Measurements from ENCODE around the gene ERN1.

DNA sequence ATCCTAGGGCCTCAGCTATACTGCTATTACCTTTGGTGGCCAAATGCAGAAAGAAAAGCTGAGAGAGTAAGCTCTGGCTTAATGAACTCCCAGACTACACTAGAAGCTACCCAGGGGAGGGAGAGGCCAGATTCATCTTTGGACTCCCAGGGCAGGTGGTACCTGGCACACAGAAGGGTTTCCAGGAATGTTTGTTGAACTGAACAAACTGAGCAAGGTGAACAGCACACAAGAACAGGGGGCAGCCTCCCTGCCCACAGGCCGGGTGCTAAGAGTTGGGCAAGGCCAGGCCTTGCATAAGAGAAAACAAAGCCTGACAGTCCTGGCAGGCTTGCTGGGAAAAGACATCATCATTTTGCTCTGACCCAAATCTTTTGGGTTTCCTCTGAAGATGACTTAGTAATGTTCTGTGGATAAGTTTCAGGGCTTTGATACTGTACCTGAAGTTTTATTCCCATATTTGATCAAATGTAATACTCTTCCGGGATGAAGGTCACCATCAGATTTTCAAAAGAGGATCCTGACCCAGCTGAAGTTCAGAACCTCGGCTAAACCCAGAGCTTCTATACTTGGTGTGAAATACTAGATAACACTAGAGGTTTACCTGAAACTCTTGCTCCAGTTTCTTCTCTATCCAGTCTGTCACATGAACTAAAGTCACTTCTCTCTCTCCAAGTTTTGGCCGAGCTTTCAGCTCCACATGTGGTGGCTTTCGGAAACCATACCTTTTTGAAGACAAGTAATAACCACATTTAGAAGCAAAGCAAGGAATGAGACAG is 20.5 kb upstream of the ERN1 start:
- TF ChIP-seq, protein P1, sequence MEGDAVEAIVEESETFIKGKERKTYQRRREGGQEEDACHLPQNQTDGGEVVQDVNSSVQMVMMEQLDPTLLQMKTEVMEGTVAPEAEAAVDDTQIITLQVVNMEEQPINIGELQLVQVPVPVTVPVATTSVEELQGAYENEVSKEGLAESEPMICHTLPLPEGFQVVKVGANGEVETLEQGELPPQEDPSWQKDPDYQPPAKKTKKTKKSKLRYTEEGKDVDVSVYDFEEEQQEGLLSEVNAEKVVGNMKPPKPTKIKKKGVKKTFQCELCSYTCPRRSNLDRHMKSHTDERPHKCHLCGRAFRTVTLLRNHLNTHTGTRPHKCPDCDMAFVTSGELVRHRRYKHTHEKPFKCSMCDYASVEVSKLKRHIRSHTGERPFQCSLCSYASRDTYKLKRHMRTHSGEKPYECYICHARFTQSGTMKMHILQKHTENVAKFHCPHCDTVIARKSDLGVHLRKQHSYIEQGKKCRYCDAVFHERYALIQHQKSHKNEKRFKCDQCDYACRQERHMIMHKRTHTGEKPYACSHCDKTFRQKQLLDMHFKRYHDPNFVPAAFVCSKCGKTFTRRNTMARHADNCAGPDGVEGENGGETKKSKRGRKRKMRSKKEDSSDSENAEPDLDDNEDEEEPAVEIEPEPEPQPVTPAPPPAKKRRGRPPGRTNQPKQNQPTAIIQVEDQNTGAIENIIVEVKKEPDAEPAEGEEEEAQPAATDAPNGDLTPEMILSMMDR (optimal IDR thresholded peaks at IDR 0.05 in 1 of 3, IDR thresholded peaks at IDR 0.05 in 1 of 3, conservative IDR thresholded peaks at IDR 0.05 in 1 of 3; ENCODE audit: extremely low read depth in 1 of 3, insufficient read depth in 2 of 3, low read length in 3 of 3): no peak
- no peak for TF ChIP-seq EZH2 (IDR thresholded peaks at IDR 0.05; ENCODE audit: low read length)
